Retinal pigment epithelial cell (primary cell): ENCODE results near the gene PPP1CC.
"Not testable (repeated sequence)": the region's sequence is repeated elsewhere in the genome, so short reads cannot be mapped to it uniquely, and the experiment has no call there.

ENCODE experiments used
- DNase-seq: peaks from one replicate; pipeline ENCODE4 v3.0.0-alpha.2; 2010; ENCODE audit warnings: low read depth
- H3K4me3 ChIP-seq: 2 replicates; pipeline ENCODE4 v1.5.1; 2011; ENCODE audit warnings: mild to moderate bottlenecking, low read length, control low read depth, moderate library complexity
- TF ChIP-seq, protein P1 (sequence below): conservative IDR thresholded peaks from 2 replicates; pipeline ENCODE4 v1.5.1; 2011; ENCODE audit warnings: low read depth, low read length, control low read depth, inconsistent platforms

PPP1CC gene

DNA sequence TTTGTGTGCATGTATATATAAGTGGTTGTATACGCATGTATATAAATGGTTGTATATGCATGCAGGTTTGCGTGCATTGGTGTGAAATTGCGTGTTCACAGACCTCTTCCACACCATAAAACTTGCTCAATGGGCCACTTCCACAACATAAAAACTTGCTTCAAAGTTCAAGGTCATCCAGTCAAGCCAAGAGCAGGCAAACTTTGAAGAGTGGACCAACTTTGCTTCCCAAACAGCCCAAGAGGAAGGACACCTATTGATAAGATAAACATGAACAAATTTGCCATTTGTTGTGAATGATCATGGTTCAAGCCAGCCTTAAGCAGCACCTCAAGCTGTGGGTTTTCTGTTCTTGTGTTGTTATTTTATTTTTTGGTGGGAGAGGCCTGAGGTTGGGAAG lies 25.2 kb upstream of the PPP1CC start:
- H3K4me3 ChIP-seq = no peak overlapping the region
- TF ChIP-seq, protein P1, sequence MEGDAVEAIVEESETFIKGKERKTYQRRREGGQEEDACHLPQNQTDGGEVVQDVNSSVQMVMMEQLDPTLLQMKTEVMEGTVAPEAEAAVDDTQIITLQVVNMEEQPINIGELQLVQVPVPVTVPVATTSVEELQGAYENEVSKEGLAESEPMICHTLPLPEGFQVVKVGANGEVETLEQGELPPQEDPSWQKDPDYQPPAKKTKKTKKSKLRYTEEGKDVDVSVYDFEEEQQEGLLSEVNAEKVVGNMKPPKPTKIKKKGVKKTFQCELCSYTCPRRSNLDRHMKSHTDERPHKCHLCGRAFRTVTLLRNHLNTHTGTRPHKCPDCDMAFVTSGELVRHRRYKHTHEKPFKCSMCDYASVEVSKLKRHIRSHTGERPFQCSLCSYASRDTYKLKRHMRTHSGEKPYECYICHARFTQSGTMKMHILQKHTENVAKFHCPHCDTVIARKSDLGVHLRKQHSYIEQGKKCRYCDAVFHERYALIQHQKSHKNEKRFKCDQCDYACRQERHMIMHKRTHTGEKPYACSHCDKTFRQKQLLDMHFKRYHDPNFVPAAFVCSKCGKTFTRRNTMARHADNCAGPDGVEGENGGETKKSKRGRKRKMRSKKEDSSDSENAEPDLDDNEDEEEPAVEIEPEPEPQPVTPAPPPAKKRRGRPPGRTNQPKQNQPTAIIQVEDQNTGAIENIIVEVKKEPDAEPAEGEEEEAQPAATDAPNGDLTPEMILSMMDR = no peak
- no peak for DNase-seq

DNA sequence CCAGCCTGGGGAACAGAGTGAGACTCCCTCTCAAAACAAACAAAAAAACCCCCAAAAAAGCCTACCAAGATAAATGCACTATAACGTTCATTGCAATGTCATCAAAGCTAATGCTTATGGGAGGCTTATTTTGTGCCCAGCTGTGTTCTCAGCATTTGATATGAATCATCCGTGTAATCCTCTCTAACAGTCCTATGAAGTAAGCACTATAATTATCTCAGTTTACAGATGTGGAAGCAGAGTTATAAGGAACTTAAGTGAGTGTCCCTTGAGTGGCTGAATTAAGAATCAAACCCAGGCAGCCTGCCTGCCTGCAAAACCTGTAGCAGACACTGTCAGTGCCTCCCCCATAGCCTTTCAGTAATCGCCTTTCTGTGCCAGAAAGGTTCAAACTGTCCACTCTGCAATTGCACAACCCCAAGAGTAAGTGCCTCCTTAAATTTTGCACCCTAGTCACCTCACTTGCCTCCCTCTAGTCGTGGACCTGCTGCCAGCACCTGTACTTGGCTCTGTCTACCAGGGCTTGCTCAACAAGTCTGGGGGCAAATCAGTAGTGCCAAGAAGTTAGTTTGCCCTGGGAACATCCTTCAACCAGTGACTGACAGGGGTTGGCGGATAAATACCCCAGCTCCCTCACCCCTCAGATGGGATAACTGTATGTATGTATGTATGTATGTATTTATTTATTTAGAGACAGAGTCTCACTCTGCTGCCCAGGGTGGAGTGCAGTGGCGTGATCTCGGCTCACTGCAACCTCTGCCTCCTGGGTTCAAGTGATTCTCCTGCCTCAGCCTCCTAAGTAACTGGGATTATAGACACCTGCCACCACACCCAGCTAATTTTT lies 23.8 kb upstream of the PPP1CC start:
- H3K4me3 ChIP-seq = no peak overlapping the region
- TF ChIP-seq, protein P1 = no peak
- no peak for DNase-seq

DNA sequence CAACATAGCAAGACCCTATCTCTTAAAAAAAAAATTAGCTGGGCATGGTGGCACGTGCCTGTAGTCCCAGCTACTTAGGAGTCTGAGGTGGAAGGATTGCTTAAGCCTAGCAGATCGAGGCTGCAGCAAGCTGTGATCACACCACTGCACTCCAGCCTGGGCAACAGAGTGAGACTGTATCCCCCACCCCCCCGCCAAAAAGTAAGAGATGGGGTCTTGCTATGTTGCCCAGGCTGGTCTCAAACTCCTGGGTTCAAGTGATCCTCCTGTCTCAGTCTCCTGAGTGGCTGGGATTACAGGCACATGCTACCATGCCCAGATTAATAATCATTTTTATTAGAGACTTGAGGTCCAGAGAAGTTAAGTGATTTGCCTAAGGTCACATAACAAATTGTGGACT lies 22.9 kb upstream of the PPP1CC start:
- DNase-seq = not testable (repeated sequence)

DNA sequence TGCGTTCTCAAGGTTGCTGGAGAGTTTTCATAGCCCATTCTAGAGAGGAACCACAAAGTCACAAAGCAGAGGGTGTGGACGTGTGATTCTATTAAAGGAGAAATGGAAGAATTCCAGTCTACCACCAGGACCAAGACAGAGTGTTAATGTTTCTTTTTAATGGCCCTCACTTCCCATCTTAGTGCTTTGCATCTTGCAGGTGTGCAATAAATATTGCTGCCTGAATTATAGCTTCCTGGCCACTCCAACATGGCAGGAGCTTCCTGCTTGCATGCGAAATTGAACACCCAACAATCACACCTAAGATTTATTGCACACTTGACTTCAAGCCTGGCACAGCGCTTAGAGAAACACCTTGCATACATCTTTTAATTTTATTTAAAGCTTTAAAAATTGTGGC lies 22.4 kb upstream of the PPP1CC start:
- TF ChIP-seq, protein P1 = no peak
- DNase-seq = no peak
- H3K4me3 ChIP-seq = no peak overlapping the region

More for the DNA sequence above, 22.9 kb upstream of the PPP1CC start:
- H3K4me3 ChIP-seq = not testable (repeated sequence)

DNA sequence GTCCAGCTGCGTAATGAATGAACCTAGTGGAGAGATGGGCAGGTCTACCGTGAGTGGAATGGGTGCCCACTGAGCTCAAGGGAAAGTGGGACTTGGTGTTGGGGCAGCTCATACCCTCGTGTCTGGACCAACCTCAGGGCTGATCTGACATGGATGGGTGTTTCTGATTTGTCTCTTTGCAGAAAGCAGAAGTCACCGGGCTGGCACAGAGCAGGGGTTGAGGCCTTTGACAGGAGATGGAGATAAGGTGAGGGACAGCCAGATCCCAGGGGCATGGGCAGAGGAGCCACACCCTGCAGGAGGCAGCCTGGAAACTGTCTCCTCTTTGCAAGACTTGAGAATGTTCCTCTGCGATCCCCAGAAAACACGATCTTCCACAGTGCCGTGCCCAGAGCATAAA lies 20.9 kb upstream of the PPP1CC start:
- TF ChIP-seq, protein P1 = no peak
- H3K4me3 ChIP-seq = no peak overlapping the region
- no peak for DNase-seq

DNA sequence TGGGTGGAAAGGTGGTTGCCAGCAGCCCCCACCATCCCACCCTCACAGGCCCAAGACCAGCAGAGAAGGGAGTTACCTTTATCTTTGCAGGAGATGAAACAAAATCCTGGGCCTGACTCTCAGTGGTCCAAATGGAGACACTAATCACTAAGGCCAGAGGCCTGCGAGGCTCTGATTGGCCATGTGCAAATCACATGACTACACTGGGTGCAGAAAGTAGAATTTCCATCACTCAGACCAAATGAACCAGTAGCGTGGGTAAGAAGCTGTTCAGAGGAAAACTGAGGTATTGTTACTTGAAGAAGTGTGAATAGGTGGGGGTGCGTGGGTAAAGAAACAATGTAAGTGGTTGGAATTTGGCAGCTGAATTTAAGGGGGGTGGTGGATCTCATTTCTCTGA lies 20.2 kb upstream of the PPP1CC start:
- no peak overlapping the region for H3K4me3 ChIP-seq
- TF ChIP-seq, protein P1 = no peak
- no peak for DNase-seq

DNA sequence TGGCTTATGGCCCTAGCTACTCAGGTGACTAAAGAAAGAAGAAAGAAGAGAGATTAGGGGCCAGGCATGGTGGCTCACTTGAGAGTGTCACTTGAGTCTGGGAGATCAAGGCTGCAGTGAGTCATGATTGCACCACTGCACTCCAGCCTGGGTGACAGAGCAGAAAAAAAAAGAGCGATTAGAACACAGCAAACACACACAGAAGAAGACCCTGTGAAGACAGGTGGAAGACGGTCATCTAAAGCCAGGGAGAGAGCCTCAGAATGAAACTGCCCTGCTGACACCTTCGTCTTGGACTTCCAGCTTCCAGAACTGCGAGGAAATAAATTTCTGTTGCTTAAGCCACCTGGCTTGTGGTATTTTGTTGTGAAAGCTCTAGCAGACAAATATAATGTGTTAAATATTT lies 17.5 kb upstream of the PPP1CC start:
- TF ChIP-seq, protein P1 = no peak
- no peak for DNase-seq
- no peak overlapping the region for H3K4me3 ChIP-seq

DNA sequence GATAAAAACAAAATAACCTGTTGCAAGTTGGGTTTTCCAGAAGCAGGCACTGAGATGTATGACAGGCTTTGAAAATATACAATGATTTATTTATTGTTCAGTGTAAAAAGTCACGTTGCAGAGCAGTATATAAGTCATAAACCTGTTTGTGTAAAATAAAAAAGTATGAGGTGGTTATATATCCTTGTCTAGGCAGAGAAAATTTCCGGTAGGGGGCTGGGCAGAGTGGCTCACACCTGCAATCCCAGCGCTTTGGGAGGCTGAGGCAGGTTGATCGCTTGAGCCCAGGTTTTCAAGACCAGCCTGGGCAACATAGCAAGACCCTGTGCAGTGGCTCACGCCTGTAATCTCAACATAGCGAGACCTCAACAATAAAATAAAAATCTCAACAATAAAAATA lies 16.2 kb upstream of the PPP1CC start:
- TF ChIP-seq, protein P1 = no peak
- DNase-seq = no peak
- no peak overlapping the region for H3K4me3 ChIP-seq
